ENCODE results near the gene SOX8.

SOX8 gene

GRCh38 chr16:1000608-1001007 lies 19.0 kb downstream of the SOX8 start:
- Histone ChIP-seq H3K27me3 (replicated peaks; ENCODE audit: control insufficient read depth, insufficient read depth, low read length) (peaks cover 39% of the 10 kb centered on the region), H3K4me1 (ENCODE audit: control insufficient read depth, insufficient read depth, low read length) (peaks cover 16% of the 10 kb centered on the region), H3K4me3 (ENCODE audit: low read length) (no peak overlapping the region), H3K9me3 (ENCODE audit: control insufficient read depth, low read length) (peaks cover 18% of the 10 kb centered on the region), H3K9ac (ENCODE audit: low read length) (no peak overlapping the region), H3K36me3 (ENCODE audit: control insufficient read depth, insufficient read depth, low read length, severe bottlenecking) (no peaks in the 10 kb centered on the region)
- no peak for DNase-seq (ENCODE audit: low read depth)

GRCh38 chr16:1001096-1001495 lies 19.5 kb downstream of the SOX8 start:
- Histone ChIP-seq H3K4me3 (ENCODE audit: low read length) (no peak overlapping the region), H3K9me3 (ENCODE audit: control insufficient read depth, low read length) (peaks cover 13% of the 10 kb centered on the region), H3K36me3 (ENCODE audit: control insufficient read depth, insufficient read depth, low read length, severe bottlenecking) (no peaks in the 10 kb centered on the region), H3K27me3 (replicated peaks; ENCODE audit: control insufficient read depth, insufficient read depth, low read length) (peaks cover 37% of the 10 kb centered on the region), H3K4me1 (ENCODE audit: control insufficient read depth, insufficient read depth, low read length) (peaks cover 16% of the 10 kb centered on the region), H3K9ac (ENCODE audit: low read length) (no peak overlapping the region)
- no peak for DNase-seq (ENCODE audit: low read depth)

GRCh38 chr16:1002399-1003166 lies 21.0 kb downstream of the SOX8 start:
- H3K27me3 ChIP-seq (replicated peaks; ENCODE audit: control insufficient read depth, insufficient read depth, low read length), result peaks cover 31% of the 10 kb centered on the region
- peak overlapping the region; percentile 47 for H3K4me3 ChIP-seq (ENCODE audit: low read length)
- DNase-seq (ENCODE audit: low read depth), result peak; percentile 89
- peaks cover 16% of the 10 kb centered on the region for H3K4me1 ChIP-seq (ENCODE audit: control insufficient read depth, insufficient read depth, low read length)
- H3K36me3 ChIP-seq (ENCODE audit: control insufficient read depth, insufficient read depth, low read length, severe bottlenecking), result no peaks in the 10 kb centered on the region
- peak overlapping the region; percentile 29 for H3K9ac ChIP-seq (ENCODE audit: low read length)
- H3K9me3 ChIP-seq (ENCODE audit: control insufficient read depth, low read length), result no peaks in the 10 kb centered on the region

GRCh38 chr16:1003391-1004347 lies 22.1 kb downstream of the SOX8 start:
- Histone ChIP-seq H3K9me3 (ENCODE audit: control insufficient read depth, low read length) (no peaks in the 10 kb centered on the region), H3K4me3 (ENCODE audit: low read length) (peak overlapping the region; percentile 47), H3K9ac (ENCODE audit: low read length) (peak overlapping the region; percentile 29), H3K36me3 (ENCODE audit: control insufficient read depth, insufficient read depth, low read length, severe bottlenecking) (no peaks in the 10 kb centered on the region), H3K27me3 (replicated peaks; ENCODE audit: control insufficient read depth, insufficient read depth, low read length) (peaks cover 32% of the 10 kb centered on the region), H3K4me1 (ENCODE audit: control insufficient read depth, insufficient read depth, low read length) (peaks cover 16% of the 10 kb centered on the region)
- DNase-seq (ENCODE audit: low read depth), result no peak

GRCh38 chr16:1005286-1005685 lies 23.7 kb downstream of the SOX8 start:
- Histone ChIP-seq H3K27me3 (replicated peaks; ENCODE audit: control insufficient read depth, insufficient read depth, low read length) (peaks cover 33% of the 10 kb centered on the region), H3K9ac (ENCODE audit: low read length) (no peak overlapping the region), H3K36me3 (ENCODE audit: control insufficient read depth, insufficient read depth, low read length, severe bottlenecking) (no peaks in the 10 kb centered on the region), H3K4me1 (ENCODE audit: control insufficient read depth, insufficient read depth, low read length) (peaks cover 16% of the 10 kb centered on the region), H3K4me3 (ENCODE audit: low read length) (no peak overlapping the region), H3K9me3 (ENCODE audit: control insufficient read depth, low read length) (no peaks in the 10 kb centered on the region)
- no peak for DNase-seq (ENCODE audit: low read depth)

- Histone ChIP-seq H3K4me1 (ENCODE audit: control insufficient read depth, insufficient read depth, low read length) (peaks cover 16% of the 10 kb centered on the region), H3K27me3 (replicated peaks; ENCODE audit: control insufficient read depth, insufficient read depth, low read length) (peaks cover 34% of the 10 kb centered on the region), H3K4me3 (ENCODE audit: low read length) (no peak overlapping the region), H3K9me3 (ENCODE audit: control insufficient read depth, low read length) (no peaks in the 10 kb centered on the region), H3K36me3 (ENCODE audit: control insufficient read depth, insufficient read depth, low read length, severe bottlenecking) (no peaks in the 10 kb centered on the region), H3K9ac (ENCODE audit: low read length) (no peak overlapping the region)
- DNase-seq (ENCODE audit: low read depth), result no peak
Measured at GRCh38 chr16:1006781-1007180, 25.2 kb downstream of the SOX8 start.

- no peak overlapping the region for H3K4me3 ChIP-seq (ENCODE audit: low read length)
- no peak for DNase-seq (ENCODE audit: low read depth)
- H3K9me3 ChIP-seq (ENCODE audit: control insufficient read depth, low read length), result no peaks in the 10 kb centered on the region
- no peaks in the 10 kb centered on the region for H3K36me3 ChIP-seq (ENCODE audit: control insufficient read depth, insufficient read depth, low read length, severe bottlenecking)
- H3K27me3 ChIP-seq (replicated peaks; ENCODE audit: control insufficient read depth, insufficient read depth, low read length), result peaks cover 34% of the 10 kb centered on the region
- H3K9ac ChIP-seq (ENCODE audit: low read length), result no peak overlapping the region
- H3K4me1 ChIP-seq (ENCODE audit: control insufficient read depth, insufficient read depth, low read length), result peaks cover 16% of the 10 kb centered on the region
Measured at GRCh38 chr16:1007284-1007850, 25.8 kb downstream of the SOX8 start.

GRCh38 chr16:1008085-1008484 lies 26.5 kb downstream of the SOX8 start:
- H3K4me3 ChIP-seq (ENCODE audit: low read length), result no peak overlapping the region
- no peak overlapping the region for H3K9ac ChIP-seq (ENCODE audit: low read length)
- no peaks in the 10 kb centered on the region for H3K36me3 ChIP-seq (ENCODE audit: control insufficient read depth, insufficient read depth, low read length, severe bottlenecking)
- peaks cover 32% of the 10 kb centered on the region for H3K27me3 ChIP-seq (replicated peaks; ENCODE audit: control insufficient read depth, insufficient read depth, low read length)
- no peak for DNase-seq (ENCODE audit: low read depth)
- H3K9me3 ChIP-seq (ENCODE audit: control insufficient read depth, low read length), result no peaks in the 10 kb centered on the region
- H3K4me1 ChIP-seq (ENCODE audit: control insufficient read depth, insufficient read depth, low read length), result peaks cover 9% of the 10 kb centered on the region

- DNase-seq (ENCODE audit: low read depth), result no peak
- Histone ChIP-seq H3K9me3 (ENCODE audit: control insufficient read depth, low read length) (no peaks in the 10 kb centered on the region), H3K4me1 (ENCODE audit: control insufficient read depth, insufficient read depth, low read length) (no peaks in the 10 kb centered on the region), H3K9ac (ENCODE audit: low read length) (no peak overlapping the region), H3K4me3 (ENCODE audit: low read length) (no peak overlapping the region), H3K27me3 (replicated peaks; ENCODE audit: control insufficient read depth, insufficient read depth, low read length) (peaks cover 32% of the 10 kb centered on the region), H3K36me3 (ENCODE audit: control insufficient read depth, insufficient read depth, low read length, severe bottlenecking) (no peaks in the 10 kb centered on the region)
Measured at GRCh38 chr16:1009358-1010150, 28.0 kb downstream of the SOX8 start.

GRCh38 chr16:1010251-1010650 lies 28.7 kb downstream of the SOX8 start:
- no peak for DNase-seq (ENCODE audit: low read depth)
- Histone ChIP-seq H3K36me3 (ENCODE audit: control insufficient read depth, insufficient read depth, low read length, severe bottlenecking) (no peaks in the 10 kb centered on the region), H3K4me1 (ENCODE audit: control insufficient read depth, insufficient read depth, low read length) (no peaks in the 10 kb centered on the region), H3K9me3 (ENCODE audit: control insufficient read depth, low read length) (no peaks in the 10 kb centered on the region), H3K27me3 (replicated peaks; ENCODE audit: control insufficient read depth, insufficient read depth, low read length) (peaks cover 32% of the 10 kb centered on the region), H3K4me3 (ENCODE audit: low read length) (no peak overlapping the region), H3K9ac (ENCODE audit: low read length) (no peak overlapping the region)
